HepG2 (cell line): Measurements from ENCODE around the gene PNMA8C. TPM values are rescaled to one million over a fixed set of nuclear protein-coding genes. Genes with fewer than 3 reads are reported as not detected.

ENCODE experiments used
- ARHGAP35 ChIP-seq: sonication (generic); formaldehyde crosslinking; IDR thresholded peaks from 2 replicates; pipeline ENCODE4 v1.9.0; 2022; ENCODE audit warnings: mild to moderate bottlenecking, inconsistent platforms, moderate library complexity, missing genetic modification reagents, borderline replicate concordance
- HNRNPL ChIP-seq: fragments of 200-400 bp; formaldehyde crosslinking; IDR thresholded peaks from 2 replicates; pipeline ENCODE4 v1.6.1; 2017; ENCODE audit warnings: mild to moderate bottlenecking, low read depth, low read length
- KLF13 ChIP-seq: sonication (generic); formaldehyde crosslinking; IDR thresholded peaks from 2 replicates; pipeline ENCODE4 v1.4.0; 2020; ENCODE audit warnings: mild to moderate bottlenecking, missing genetic modification reagents
- ZNF251 ChIP-seq: sonication (generic); formaldehyde crosslinking; IDR thresholded peaks from 2 replicates; pipeline ENCODE4 v1.9.0; 2021; ENCODE audit warnings: mild to moderate bottlenecking, missing genetic modification reagents
- ZNF674 ChIP-seq: sonication (generic); formaldehyde crosslinking; IDR thresholded peaks from 2 replicates; pipeline ENCODE4 v1.5.0; 2020; ENCODE audit warnings: low read depth, mild to moderate bottlenecking, missing genetic modification reagents
- ZNF773 ChIP-seq: sonication (generic); formaldehyde crosslinking; IDR thresholded peaks from 2 replicates; pipeline ENCODE4 v1.4.0; 2020; ENCODE audit warnings: missing genetic modification reagents, borderline replicate concordance
- polyA plus RNA-seq, 8 experiments: library from polyadenylated mRNA; depleted of rRNA in 3 of 8; stranded (reverse) in 7 of 8; unstranded in 1 of 8; fragments of >200 nt; fragmentation: Illumina TruSeq in 4 of 8; extraction: Trizol in 4 of 8; gene quantifications; 2 replicates each; pipeline versions ENCODE4 v1.2.1 to v1.2.3, GENCODE V29; 2011 to 2016; ENCODE audit warnings: low read depth in 4 of 8, missing spikeins in 1 of 8, mixed read lengths in 1 of 8; ENCODE audit not compliant: insufficient read depth in 1 of 8
- total RNA-seq, 5 experiments: library from RNA; depleted of rRNA; stranded (reverse); fragments of >200 nt; fragmentation: Illumina TruSeq; extraction: Trizol; gene quantifications; 2 replicates each; pipeline ENCODE4 v1.2.3, GENCODE V29; 2016; ENCODE audit warnings: low read depth in 1 of 5
- TF ChIP-seq, protein P1 (sequence below): IDR thresholded peaks from 2 replicates; pipeline ENCODE4 v1.6.1; 2012; ENCODE audit warnings: inconsistent platforms
- TF ChIP-seq, protein P2 (sequence below): sonication (generic); formaldehyde crosslinking; IDR thresholded peaks from 2 replicates; pipeline ENCODE4 v1.4.0; 2020; ENCODE audit warnings: missing genetic modification reagents
- TF ChIP-seq, protein P3 (sequence below): sonication (generic); formaldehyde crosslinking; IDR thresholded peaks from 2 replicates; pipeline ENCODE4 v1.4.0; 2020; ENCODE audit warnings: low read depth, missing genetic modification reagents
- TF ChIP-seq, protein P4 (sequence below): sonication (generic); formaldehyde crosslinking; IDR thresholded peaks from 2 replicates; pipeline ENCODE4 v1.5.0; 2020; ENCODE audit warnings: mild to moderate bottlenecking, missing genetic modification reagents

Gene PNMA8C
- total and polyA plus RNA-seq, 2 of the 13 experiments (the other 11 are each of a cell fraction or from before 2014, with no cell fraction given): not detected

DNA sequence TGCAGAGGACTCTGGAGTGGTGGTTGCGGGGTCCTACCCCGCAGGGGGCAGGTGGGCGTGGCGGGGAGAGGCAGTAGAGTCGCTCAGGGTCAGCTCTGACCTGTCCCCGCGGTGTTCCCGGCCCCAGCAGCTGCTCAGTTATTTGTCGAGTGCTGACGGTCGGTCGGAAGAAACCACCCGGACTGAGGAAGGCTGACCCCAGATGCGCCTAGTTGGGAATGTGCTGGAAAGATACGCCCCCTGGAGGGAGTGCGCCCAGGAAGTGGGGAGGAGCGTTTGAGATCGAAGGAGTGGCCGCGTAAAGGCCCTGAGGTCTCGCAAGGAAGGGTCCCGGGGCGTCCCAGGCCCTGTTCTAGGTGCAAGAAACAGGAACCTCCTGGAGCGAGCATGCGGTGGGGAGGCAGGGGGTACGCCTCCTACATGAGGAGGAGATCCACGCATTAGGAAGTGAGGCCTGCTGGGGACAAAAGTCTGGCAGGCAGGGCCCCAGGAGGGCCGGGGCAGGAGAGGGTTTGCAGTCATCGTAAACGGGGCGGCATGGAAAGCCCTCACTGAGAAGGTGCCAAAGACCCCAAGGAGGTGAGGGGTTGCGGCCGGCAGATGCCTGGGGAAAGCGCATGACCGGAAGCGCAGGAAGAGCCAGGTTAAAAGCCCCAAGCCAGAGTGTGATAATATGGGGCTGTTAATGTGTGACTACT is 24.5 kb downstream of the PNMA8C start (continued):
- no peak for TF ChIP-seq HNRNPL
- TF ChIP-seq, protein P1, sequence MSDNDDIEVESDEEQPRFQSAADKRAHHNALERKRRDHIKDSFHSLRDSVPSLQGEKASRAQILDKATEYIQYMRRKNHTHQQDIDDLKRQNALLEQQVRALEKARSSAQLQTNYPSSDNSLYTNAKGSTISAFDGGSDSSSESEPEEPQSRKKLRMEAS: no peak; the same call in 1 of the 2 replicates
- TF ChIP-seq ZNF674 (CRISPR knock-in tag): no peak
- TF ChIP-seq, protein P2, sequence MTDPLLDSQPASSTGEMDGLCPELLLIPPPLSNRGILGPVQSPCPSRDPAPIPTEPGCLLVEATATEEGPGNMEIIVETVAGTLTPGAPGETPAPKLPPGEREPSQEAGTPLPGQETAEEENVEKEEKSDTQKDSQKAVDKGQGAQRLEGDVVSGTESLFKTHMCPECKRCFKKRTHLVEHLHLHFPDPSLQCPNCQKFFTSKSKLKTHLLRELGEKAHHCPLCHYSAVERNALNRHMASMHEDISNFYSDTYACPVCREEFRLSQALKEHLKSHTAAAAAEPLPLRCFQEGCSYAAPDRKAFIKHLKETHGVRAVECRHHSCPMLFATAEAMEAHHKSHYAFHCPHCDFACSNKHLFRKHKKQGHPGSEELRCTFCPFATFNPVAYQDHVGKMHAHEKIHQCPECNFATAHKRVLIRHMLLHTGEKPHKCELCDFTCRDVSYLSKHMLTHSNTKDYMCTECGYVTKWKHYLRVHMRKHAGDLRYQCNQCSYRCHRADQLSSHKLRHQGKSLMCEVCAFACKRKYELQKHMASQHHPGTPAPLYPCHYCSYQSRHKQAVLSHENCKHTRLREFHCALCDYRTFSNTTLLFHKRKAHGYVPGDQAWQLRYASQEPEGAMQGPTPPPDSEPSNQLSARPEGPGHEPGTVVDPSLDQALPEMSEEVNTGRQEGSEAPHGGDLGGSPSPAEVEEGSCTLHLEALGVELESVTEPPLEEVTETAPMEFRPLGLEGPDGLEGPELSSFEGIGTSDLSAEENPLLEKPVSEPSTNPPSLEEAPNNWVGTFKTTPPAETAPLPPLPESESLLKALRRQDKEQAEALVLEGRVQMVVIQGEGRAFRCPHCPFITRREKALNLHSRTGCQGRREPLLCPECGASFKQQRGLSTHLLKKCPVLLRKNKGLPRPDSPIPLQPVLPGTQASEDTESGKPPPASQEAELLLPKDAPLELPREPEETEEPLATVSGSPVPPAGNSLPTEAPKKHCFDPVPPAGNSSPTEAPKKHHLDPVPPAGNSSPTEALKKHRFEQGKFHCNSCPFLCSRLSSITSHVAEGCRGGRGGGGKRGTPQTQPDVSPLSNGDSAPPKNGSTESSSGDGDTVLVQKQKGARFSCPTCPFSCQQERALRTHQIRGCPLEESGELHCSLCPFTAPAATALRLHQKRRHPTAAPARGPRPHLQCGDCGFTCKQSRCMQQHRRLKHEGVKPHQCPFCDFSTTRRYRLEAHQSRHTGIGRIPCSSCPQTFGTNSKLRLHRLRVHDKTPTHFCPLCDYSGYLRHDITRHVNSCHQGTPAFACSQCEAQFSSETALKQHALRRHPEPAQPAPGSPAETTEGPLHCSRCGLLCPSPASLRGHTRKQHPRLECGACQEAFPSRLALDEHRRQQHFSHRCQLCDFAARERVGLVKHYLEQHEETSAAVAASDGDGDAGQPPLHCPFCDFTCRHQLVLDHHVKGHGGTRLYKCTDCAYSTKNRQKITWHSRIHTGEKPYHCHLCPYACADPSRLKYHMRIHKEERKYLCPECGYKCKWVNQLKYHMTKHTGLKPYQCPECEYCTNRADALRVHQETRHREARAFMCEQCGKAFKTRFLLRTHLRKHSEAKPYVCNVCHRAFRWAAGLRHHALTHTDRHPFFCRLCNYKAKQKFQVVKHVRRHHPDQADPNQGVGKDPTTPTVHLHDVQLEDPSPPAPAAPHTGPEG (CRISPR knock-in tag): peak; percentile 54; the same call in 1 of the 2 replicates
- TF ChIP-seq ZNF251: no peak
- peak; percentile 39; the same call in 1 of the 2 replicates for TF ChIP-seq ARHGAP35 (CRISPR knock-in tag)
- TF ChIP-seq ZNF773 (CRISPR knock-in tag): no peak
- peak; percentile 82 for TF ChIP-seq KLF13 (CRISPR knock-in tag)
- TF ChIP-seq, protein P3, sequence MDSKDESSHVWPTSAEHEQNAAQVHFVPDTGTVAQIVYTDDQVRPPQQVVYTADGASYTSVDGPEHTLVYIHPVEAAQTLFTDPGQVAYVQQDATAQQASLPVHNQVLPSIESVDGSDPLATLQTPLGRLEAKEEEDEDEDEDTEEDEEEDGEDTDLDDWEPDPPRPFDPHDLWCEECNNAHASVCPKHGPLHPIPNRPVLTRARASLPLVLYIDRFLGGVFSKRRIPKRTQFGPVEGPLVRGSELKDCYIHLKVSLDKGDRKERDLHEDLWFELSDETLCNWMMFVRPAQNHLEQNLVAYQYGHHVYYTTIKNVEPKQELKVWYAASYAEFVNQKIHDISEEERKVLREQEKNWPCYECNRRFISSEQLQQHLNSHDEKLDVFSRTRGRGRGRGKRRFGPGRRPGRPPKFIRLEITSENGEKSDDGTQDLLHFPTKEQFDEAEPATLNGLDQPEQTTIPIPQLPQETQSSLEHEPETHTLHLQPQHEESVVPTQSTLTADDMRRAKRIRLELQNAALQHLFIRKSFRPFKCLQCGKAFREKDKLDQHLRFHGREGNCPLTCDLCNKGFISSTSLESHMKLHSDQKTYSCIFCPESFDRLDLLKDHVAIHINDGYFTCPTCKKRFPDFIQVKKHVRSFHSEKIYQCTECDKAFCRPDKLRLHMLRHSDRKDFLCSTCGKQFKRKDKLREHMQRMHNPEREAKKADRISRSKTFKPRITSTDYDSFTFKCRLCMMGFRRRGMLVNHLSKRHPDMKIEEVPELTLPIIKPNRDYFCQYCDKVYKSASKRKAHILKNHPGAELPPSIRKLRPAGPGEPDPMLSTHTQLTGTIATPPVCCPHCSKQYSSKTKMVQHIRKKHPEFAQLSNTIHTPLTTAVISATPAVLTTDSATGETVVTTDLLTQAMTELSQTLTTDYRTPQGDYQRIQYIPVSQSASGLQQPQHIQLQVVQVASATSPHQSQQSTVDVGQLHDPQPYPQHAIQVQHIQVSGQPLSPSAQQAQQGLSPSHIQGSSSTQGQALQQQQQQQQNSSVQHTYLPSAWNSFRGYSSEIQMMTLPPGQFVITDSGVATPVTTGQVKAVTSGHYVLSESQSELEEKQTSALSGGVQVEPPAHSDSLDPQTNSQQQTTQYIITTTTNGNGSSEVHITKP: peak; percentile 75; the same call in 1 of the 2 replicates
- TF ChIP-seq, protein P4, sequence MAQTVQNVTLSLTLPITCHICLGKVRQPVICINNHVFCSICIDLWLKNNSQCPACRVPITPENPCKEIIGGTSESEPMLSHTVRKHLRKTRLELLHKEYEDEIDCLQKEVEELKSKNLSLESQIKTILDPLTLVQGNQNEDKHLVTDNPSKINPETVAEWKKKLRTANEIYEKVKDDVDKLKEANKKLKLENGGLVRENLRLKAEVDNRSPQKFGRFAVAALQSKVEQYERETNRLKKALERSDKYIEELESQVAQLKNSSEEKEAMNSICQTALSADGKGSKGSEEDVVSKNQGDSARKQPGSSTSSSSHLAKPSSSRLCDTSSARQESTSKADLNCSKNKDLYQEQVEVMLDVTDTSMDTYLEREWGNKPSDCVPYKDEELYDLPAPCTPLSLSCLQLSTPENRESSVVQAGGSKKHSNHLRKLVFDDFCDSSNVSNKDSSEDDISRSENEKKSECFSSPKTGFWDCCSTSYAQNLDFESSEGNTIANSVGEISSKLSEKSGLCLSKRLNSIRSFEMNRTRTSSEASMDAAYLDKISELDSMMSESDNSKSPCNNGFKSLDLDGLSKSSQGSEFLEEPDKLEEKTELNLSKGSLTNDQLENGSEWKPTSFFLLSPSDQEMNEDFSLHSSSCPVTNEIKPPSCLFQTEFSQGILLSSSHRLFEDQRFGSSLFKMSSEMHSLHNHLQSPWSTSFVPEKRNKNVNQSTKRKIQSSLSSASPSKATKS (CRISPR knock-in tag): no peak
